Breast epithelium (tissue), 4 donors: ENCODE measurements around the gene ACE2. TPM values are rescaled to one million over a fixed set of nuclear protein-coding genes. Genes with fewer than 3 reads are reported as not detected.
A peak's percentile ranks its signal among the peaks of the same experiment; 100 is the strongest.

Source experiments
- DNase-seq, 2 donors: peaks; one replicate each; pipeline ENCODE4 v3.0.0-alpha.2; 2019; ENCODE audit warnings: low spot score in 2 of 2
- H3K27ac ChIP-seq, 2 donors: fragments of 200-600 bp; sonication (generic) in 1 of 2; one replicate each; pipeline ENCODE4 v1.5.1; 2016 to 2019; ENCODE audit warnings: mild to moderate bottlenecking in 1 of 2
- H3K27me3 ChIP-seq, 2 donors: fragments of 200-600 bp; sonication (generic) in 1 of 2; one replicate each; pipeline versions ENCODE4 v1.5.1 to v1.6.0; 2017 to 2019; ENCODE audit warnings: control low read depth in 1 of 2, mild to moderate bottlenecking in 1 of 2
- H3K36me3 ChIP-seq: fragments of 200-600 bp; one replicate; pipeline ENCODE4 v1.5.1; 2019
- H3K4me1 ChIP-seq, 2 donors: fragments of 200-600 bp; sonication (generic); one replicate each; pipeline ENCODE4 v1.5.1; 2016 to 2019; ENCODE audit warnings: control low read depth in 1 of 2
- H3K4me3 ChIP-seq, 3 donors: fragments of 200-600 bp; sonication (generic); 1 replicate in 2 of 3; 2 replicates in 1 of 3; pipeline ENCODE4 v1.5.1; 2016 to 2019; ENCODE audit warnings: mild to moderate bottlenecking in 3 of 3, moderate library complexity in 2 of 3
- H3K9me3 ChIP-seq, 2 donors: fragments of 200-600 bp; sonication (generic) in 1 of 2; one replicate each; pipeline ENCODE4 v1.5.1; 2016 to 2019; ENCODE audit warnings: control low read depth in 1 of 2
- CTCF ChIP-seq, 3 donors: fragments of 450-650 bp; IDR thresholded peaks; one replicate each; pipeline ENCODE4 v1.5.1; 2016 to 2017; ENCODE audit warnings: antibody characterized with exemption in 3 of 3, mild to moderate bottlenecking in 3 of 3, moderate library complexity in 3 of 3
- POLR2A ChIP-seq: fragments of 450-650 bp; IDR thresholded peaks from one replicate; pipeline ENCODE4 v1.6.1; 2016; ENCODE audit warnings: antibody characterized with exemption, mild to moderate bottlenecking, moderate library complexity
- POLR2AphosphoS5 ChIP-seq, 3 donors: sonication (generic); formaldehyde crosslinking; IDR thresholded peaks; one replicate each; pipeline ENCODE4 v1.6.1; 2017; ENCODE audit warnings: antibody characterized with exemption in 3 of 3
- intact Hi-C: fragments of 100-400 bp; cut with DNase I; formaldehyde crosslinking; loops from one replicate; pipeline ENCODE4 v1.15.1; 2023; ENCODE audit warnings: low total_unique reads
- total RNA-seq, 3 donors: library from RNA; depleted of rRNA; stranded (reverse); fragments of >200 nt; gene quantifications; one replicate each; pipeline ENCODE4 v1.1.0, GENCODE V29; 2016

The ACE2 gene
- total RNA-seq, 3 donors from 2014 or later: 2.2 to 7.2 (median 5.6) TPM

DNA sequence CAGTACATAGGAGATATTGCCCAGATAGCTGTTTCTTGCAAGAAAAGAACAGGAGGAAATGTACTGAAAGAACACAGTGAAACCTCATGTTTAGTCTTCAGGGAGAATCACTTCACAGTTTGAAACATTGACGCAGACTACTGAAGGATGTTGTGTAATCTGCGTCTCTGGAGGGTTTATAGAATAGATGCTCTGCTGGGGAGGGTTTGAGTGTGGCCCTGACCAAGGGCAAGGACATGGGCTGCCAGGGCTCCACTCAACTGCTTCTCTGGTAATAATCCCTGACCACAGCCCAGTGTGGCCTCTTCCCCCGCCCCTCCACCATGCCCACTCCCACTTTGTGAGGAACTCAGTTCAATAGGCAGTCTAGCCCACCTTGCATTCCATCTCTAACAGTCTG, 15.8 kb upstream of the ACE2 start:
- Histone ChIP-seq H3K27me3 (peaks cover 0 to 49% of the 10 kb centered on the region in 2 donors), H3K27ac (peak overlapping the region; percentile 58 to 68), H3K4me1 (no peaks in the 10 kb centered on the region), H3K9me3 (no peaks in the 10 kb centered on the region), H3K4me3 (no peak overlapping the region), H3K36me3 (no peaks in the 10 kb centered on the region)
- no peak for DNase-seq
- intact Hi-C loops: no loop called here
- no peak for TF ChIP-seq POLR2A
- TF ChIP-seq CTCF (IDR thresholded peaks at IDR 0.05): no peak
- TF ChIP-seq POLR2AphosphoS5 (IDR thresholded peaks at IDR 0.05): no peak

GRCh38 chrX:15607067-15607466, 6.3 kb upstream of the ACE2 start:
- Histone ChIP-seq H3K27ac (peak overlapping the region in 1 of 2 donors; percentile 70), H3K4me3 (no peak overlapping the region), H3K4me1 (no peaks in the 10 kb centered on the region), H3K9me3 (no peaks in the 10 kb centered on the region), H3K27me3 (peaks cover 0 to 35% of the 10 kb centered on the region in 2 donors), H3K36me3 (no peaks in the 10 kb centered on the region)
- no peak for DNase-seq
- TF ChIP-seq POLR2A: no peak
- TF ChIP-seq CTCF (IDR thresholded peaks at IDR 0.05): no peak
- no peak for TF ChIP-seq POLR2AphosphoS5 (IDR thresholded peaks at IDR 0.05)
- intact Hi-C loops: no loop called here

- peak overlapping the region in 1 of 2 donors; percentile 70 for H3K27ac ChIP-seq
- DNase-seq: no peak
- H3K36me3 ChIP-seq: no peaks in the 10 kb centered on the region
- TF ChIP-seq CTCF (IDR thresholded peaks at IDR 0.05) (no peak), POLR2AphosphoS5 (IDR thresholded peaks at IDR 0.05) (no peak), POLR2A (no peak)
- intact Hi-C loops: no loop called here
- no peak overlapping the region for H3K4me3 ChIP-seq
- no peaks in the 10 kb centered on the region for H3K9me3 ChIP-seq
- H3K4me1 ChIP-seq: no peaks in the 10 kb centered on the region
- H3K27me3 ChIP-seq: peaks cover 0 to 35% of the 10 kb centered on the region in 2 donors
Observed at GRCh38 chrX:15606136-15606535, 5.4 kb upstream of the ACE2 start.

GRCh38 chrX:15605226-15605625, 4.5 kb upstream of the ACE2 start:
- Histone ChIP-seq H3K36me3 (no peaks in the 10 kb centered on the region), H3K27me3 (peaks cover 0 to 35% of the 10 kb centered on the region in 2 donors), H3K27ac (no peak overlapping the region), H3K9me3 (no peaks in the 10 kb centered on the region), H3K4me1 (no peaks in the 10 kb centered on the region), H3K4me3 (no peak overlapping the region)
- intact Hi-C loops: no loop called here
- DNase-seq: no peak
- TF ChIP-seq CTCF (IDR thresholded peaks at IDR 0.05): no peak
- no peak for TF ChIP-seq POLR2AphosphoS5 (IDR thresholded peaks at IDR 0.05)
- TF ChIP-seq POLR2A: no peak

DNA sequence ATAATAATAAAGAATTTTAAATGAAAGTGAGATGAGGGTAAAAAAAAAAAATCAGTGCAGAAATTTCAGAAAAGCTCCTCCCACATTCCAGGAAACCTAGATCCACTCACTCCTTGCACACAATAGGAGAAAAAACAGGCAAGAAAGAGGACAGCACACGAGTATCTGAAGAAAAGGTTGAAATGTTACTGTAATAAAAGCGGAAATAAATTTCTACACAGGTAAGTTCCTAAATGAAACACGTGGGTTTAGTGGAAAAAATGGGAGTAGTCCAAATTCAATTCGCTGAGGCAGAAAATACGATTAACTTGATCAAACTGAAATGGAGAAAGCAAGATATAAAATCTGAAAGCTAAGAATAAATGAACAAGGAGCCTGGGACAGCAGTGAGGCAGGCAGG, 2.0 kb upstream of the ACE2 start:
- Histone ChIP-seq H3K27me3 (peaks cover 0 to 42% of the 10 kb centered on the region in 2 donors), H3K4me3 (no peak overlapping the region)

More for the DNA sequence above, 2.0 kb upstream of the ACE2 start:
- no peak for TF ChIP-seq POLR2AphosphoS5 (IDR thresholded peaks at IDR 0.05)
- no peak for TF ChIP-seq POLR2A
- TF ChIP-seq CTCF (IDR thresholded peaks at IDR 0.05): no peak
- intact Hi-C loops: no loop called here
- Histone ChIP-seq H3K9me3 (no peaks in the 10 kb centered on the region), H3K36me3 (no peaks in the 10 kb centered on the region), H3K27ac (no peak overlapping the region), H3K4me1 (no peaks in the 10 kb centered on the region)
- DNase-seq: no peak
